CD4-positive, CD25-positive, alpha-beta regulatory T cell (primary cell): ENCODE data around the gene TCEA2. TPM values are rescaled to one million over a fixed set of nuclear protein-coding genes. Genes with fewer than 3 reads are reported as not detected.

ENCODE experiments used
- ATAC-seq, 2 donors: fragments of 150-1000 bp; cut with Tn5 transposase; one replicate each; pipeline ENCODE4 v1.10.0; 2021; ENCODE audit warnings: low read depth in 2 of 2, moderate number of reproducible peaks in 2 of 2, moderate library complexity in 1 of 2
- DNase-seq, 3 donors: peaks; one replicate each; pipeline versions ENCODE4 v3.0.0 to v3.0.0-alpha.2; 2012 to 2022; ENCODE audit warnings: mixed read lengths in 1 of 3
- H3K27ac ChIP-seq: one replicate; pipeline ENCODE4 v1.7.0; 2013; ENCODE audit warnings: mild to moderate bottlenecking, low read length; ENCODE audit not compliant: insufficient read depth, poor library complexity, severe bottlenecking
- H3K27me3 ChIP-seq: one replicate; pipeline ENCODE4 v1.7.0; 2013; ENCODE audit warnings: low read length; ENCODE audit not compliant: control insufficient read depth, insufficient read depth
- H3K36me3 ChIP-seq: one replicate; pipeline ENCODE4 v1.7.0; 2013; ENCODE audit warnings: mild to moderate bottlenecking, low read length, moderate library complexity; ENCODE audit not compliant: control insufficient read depth, insufficient read depth
- H3K4me1 ChIP-seq: 2 replicates; pipeline ENCODE4 v1.7.0; 2013; ENCODE audit warnings: mild to moderate bottlenecking, low read length; ENCODE audit not compliant: insufficient read depth, control insufficient read depth, poor library complexity, severe bottlenecking
- H3K4me3 ChIP-seq: one replicate; pipeline ENCODE4 v1.7.0; 2013; ENCODE audit warnings: low read depth, mild to moderate bottlenecking, low read length, moderate library complexity
- H3K9me3 ChIP-seq, 2 experiments: 1 replicate in 1 of 2; 2 replicates in 1 of 2; pipeline ENCODE4 v1.7.0; 2013; ENCODE audit warnings: low read length in 2 of 2, mild to moderate bottlenecking in 1 of 2, moderate library complexity in 1 of 2; ENCODE audit not compliant: control insufficient read depth in 2 of 2
- H3K27ac Mint-ChIP-seq, 3 donors: one replicate each; pipeline ENCODE4 v1.8.0; 2020 to 2022; ENCODE audit warnings: mild to moderate bottlenecking in 3 of 3, mixed read lengths in 3 of 3, moderate library complexity in 2 of 3
- H3K27me3 Mint-ChIP-seq: one replicate; pipeline ENCODE4 v1.8.0; 2022; ENCODE audit warnings: mild to moderate bottlenecking, mixed read lengths
- H3K36me3 Mint-ChIP-seq: one replicate; pipeline ENCODE4 v1.8.0; 2020; ENCODE audit warnings: mixed read lengths
- H3K4me1 Mint-ChIP-seq, 4 donors: one replicate each; pipeline ENCODE4 v1.8.0; 2020 to 2022; ENCODE audit warnings: mixed read lengths in 4 of 4, mild to moderate bottlenecking in 1 of 4
- H3K4me3 Mint-ChIP-seq, 4 donors: one replicate each; pipeline ENCODE4 v1.8.0; 2020 to 2022; ENCODE audit warnings: mild to moderate bottlenecking in 4 of 4, mixed read lengths in 4 of 4, moderate library complexity in 3 of 4
- H3K9me3 Mint-ChIP-seq, 7 donors: one replicate each; pipeline ENCODE4 v1.8.0; 2020 to 2022; ENCODE audit warnings: mixed read lengths in 7 of 7, mild to moderate bottlenecking in 3 of 7, moderate library complexity in 2 of 7
- polyA plus RNA-seq, 4 donors: library from polyadenylated mRNA; unstranded; fragments of 300-500 nt; fragmentation: Illumina TruSeq; gene quantifications; one replicate each; pipeline ENCODE4 v1.2.3, GENCODE V29; 2021
- total RNA-seq: library from RNA; stranded (reverse); gene quantifications from one replicate; pipeline ENCODE4 v1.2.3, GENCODE V29; 2022

The TCEA2 gene
- total and polyA plus RNA-seq, 5 donors from 2014 or later = 17.7 to 27.1 (median 23.2) TPM

- H3K36me3 ChIP-seq = no peaks in the 10 kb centered on the region
- Mint-ChIP-seq H3K27ac (peak overlapping the region in 2 of 3 donors; percentile 35 to 93), H3K4me1 (peaks cover 0 to 9% (median 5%) of the 10 kb centered on the region in 4 donors), H3K4me3 (peak overlapping the region in 3 of 4 donors; percentile 33 to 72 (median 47)), H3K27me3 (peaks cover 19% of the 10 kb centered on the region), H3K9me3 (peaks cover 0 to 2% (median 0%) of the 10 kb centered on the region in 7 donors), H3K36me3 (no peaks in the 10 kb centered on the region)
- H3K4me3 ChIP-seq = no peak overlapping the region
- H3K27me3 ChIP-seq = no peaks in the 10 kb centered on the region
- ATAC-seq (peak in 1 of 2 donors; percentile 10), DNase-seq (no peak)
- peaks cover 8% of the 10 kb centered on the region for H3K4me1 ChIP-seq
- H3K9me3 ChIP-seq = no peaks in the 10 kb centered on the region
- H3K27ac ChIP-seq = no peak overlapping the region
Measured at GRCh38 chr20:64119681-64120341, 56.8 kb downstream of the TCEA2 start.

GRCh38 chr20:64121586-64121985 is 58.6 kb downstream of the TCEA2 start:
- H3K4me1 Mint-ChIP-seq = peaks cover 0 to 9% (median 5%) of the 10 kb centered on the region in 4 donors
- Histone ChIP-seq H3K9me3 (no peaks in the 10 kb centered on the region), H3K4me3 (no peak overlapping the region), H3K27ac (no peak overlapping the region), H3K4me1 (peaks cover 8% of the 10 kb centered on the region), H3K27me3 (no peaks in the 10 kb centered on the region), H3K36me3 (no peaks in the 10 kb centered on the region)
- peaks cover 0 to 2% (median 0%) of the 10 kb centered on the region in 7 donors for H3K9me3 Mint-ChIP-seq
- H3K27ac Mint-ChIP-seq = no peak overlapping the region
- peaks cover 19% of the 10 kb centered on the region for H3K27me3 Mint-ChIP-seq
- no peak for DNase-seq
- no peaks in the 10 kb centered on the region for H3K36me3 Mint-ChIP-seq
- ATAC-seq = no peak
- no peak overlapping the region for H3K4me3 Mint-ChIP-seq

Other genes with a start within 250 kb of the TCEA2 start
- 0.49 TPM for gene ZBTB46, start 231.9 kb upstream of the TCEA2 start, total RNA-seq
- gene ZBTB46, start 231.9 kb upstream of the TCEA2 start, polyA plus RNA-seq = under 1 TPM in 2 of 4 donors, not detected in 2; 0.03 to 0.09 TPM
- gene ABHD16B, start 201.7 kb upstream of the TCEA2 start, total RNA-seq = not detected
- gene ABHD16B, start 201.7 kb upstream of the TCEA2 start, polyA plus RNA-seq = under 1 TPM in 1 of 4 donors, not detected in 3; 0.21 TPM
- gene TPD52L2, start 197.9 kb upstream of the TCEA2 start, total RNA-seq = 33.7 TPM
- 10 to 100 TPM; 69.0 to 72.1 (median 69.9) TPM for gene TPD52L2, start 197.9 kb upstream of the TCEA2 start, polyA plus RNA-seq
- gene DNAJC5, start 168.1 kb upstream of the TCEA2 start, total RNA-seq = 34.9 TPM
- 1 to 10 TPM; 5.0 to 7.0 (median 5.8) TPM for gene DNAJC5, start 168.1 kb upstream of the TCEA2 start, polyA plus RNA-seq
- 43.0 TPM for gene UCKL1, start 106.8 kb upstream of the TCEA2 start, total RNA-seq
- gene UCKL1, start 106.8 kb upstream of the TCEA2 start, polyA plus RNA-seq = 10 to 100 TPM; 25.1 to 35.7 (median 31.6) TPM
- gene ZNF512B, start 93.3 kb upstream of the TCEA2 start, total RNA-seq = 21.2 TPM
- gene ZNF512B, start 93.3 kb upstream of the TCEA2 start, polyA plus RNA-seq = under 1 TPM; 0.41 to 0.47 (median 0.45) TPM
- gene SAMD10, start 83.6 kb upstream of the TCEA2 start, total RNA-seq = 14.3 TPM
- 1 to 10 TPM; 5.9 to 8.3 (median 7.2) TPM for gene SAMD10, start 83.6 kb upstream of the TCEA2 start, polyA plus RNA-seq
- 61.8 TPM for gene PRPF6, start 82.1 kb upstream of the TCEA2 start, total RNA-seq
- 10 to 100 TPM; 76.8 to 85.3 (median 80.1) TPM for gene PRPF6, start 82.1 kb upstream of the TCEA2 start, polyA plus RNA-seq
- gene C20orf204, start 27.0 kb upstream of the TCEA2 start, total RNA-seq = 6.0 TPM
- 1 to 10 TPM in 1 of 4 donors, under 1 TPM in 2, not detected in 1; 0.89 to 1.4 (median 0.91) TPM for gene C20orf204, start 27.0 kb upstream of the TCEA2 start, polyA plus RNA-seq
- gene SOX18, start 13.6 kb upstream of the TCEA2 start, total RNA-seq = not detected
- not detected for gene SOX18, start 13.6 kb upstream of the TCEA2 start, polyA plus RNA-seq
- 50.7 TPM for gene RGS19, start 16.3 kb downstream of the TCEA2 start, total RNA-seq
- gene RGS19, start 16.3 kb downstream of the TCEA2 start, polyA plus RNA-seq = 100 to 1,000 TPM in 2 of 4 donors, 10 to 100 TPM in 2; 79.4 to 105 (median 95.0) TPM
- 1.3 TPM for gene OPRL1, start 16.9 kb downstream of the TCEA2 start, total RNA-seq
- 1 to 10 TPM in 1 of 4 donors, under 1 TPM in 3; 0.58 to 1.1 (median 0.59) TPM for gene OPRL1, start 16.9 kb downstream of the TCEA2 start, polyA plus RNA-seq
- gene LKAAEAR1, start 21.2 kb downstream of the TCEA2 start, total RNA-seq = not detected
- 1 to 10 TPM in 1 of 4 donors, under 1 TPM in 1, not detected in 2; 0.42 to 1.4 TPM for gene LKAAEAR1, start 21.2 kb downstream of the TCEA2 start, polyA plus RNA-seq
- gene NPBWR2, start 44.4 kb downstream of the TCEA2 start, total RNA-seq = not detected
- gene NPBWR2, start 44.4 kb downstream of the TCEA2 start, polyA plus RNA-seq = not detected
- gene MYT1, start 101.3 kb downstream of the TCEA2 start, total RNA-seq = not detected
- gene MYT1, start 101.3 kb downstream of the TCEA2 start, polyA plus RNA-seq = under 1 TPM in 1 of 4 donors, not detected in 3; 0.14 TPM
- gene PCMTD2, start 192.6 kb downstream of the TCEA2 start, total RNA-seq = 112 TPM
- gene PCMTD2, start 192.6 kb downstream of the TCEA2 start, polyA plus RNA-seq = 10 to 100 TPM; 51.1 to 84.1 (median 72.4) TPM